GM19240 (cell line): ENCODE data around the gene WDR4.
"Not testable (repeated sequence)": the region's sequence is repeated elsewhere in the genome, so short reads cannot be mapped to it uniquely, and the experiment has no call there.

Experiments
- DNase-seq: peaks from one replicate; pipeline ENCODE4 v3.0.0; 2011; ENCODE audit warnings: low spot score; ENCODE audit not compliant: insufficient read length

WDR4 gene

GRCh38 chr21:42815217-42815616 lies 64.1 kb downstream of the WDR4 start:
- no peak for DNase-seq

GRCh38 chr21:42812528-42813241 lies 66.7 kb downstream of the WDR4 start:
- DNase-seq: not testable (repeated sequence)

GRCh38 chr21:42811960-42812359 lies 67.4 kb downstream of the WDR4 start:
- DNase-seq: no peak

GRCh38 chr21:42809577-42810475 lies 69.5 kb downstream of the WDR4 start:
- no peak for DNase-seq

- no peak for DNase-seq
Observed at GRCh38 chr21:42809171-42809570, 70.2 kb downstream of the WDR4 start.

GRCh38 chr21:42807938-42808613 lies 71.3 kb downstream of the WDR4 start:
- no peak for DNase-seq

- not testable (repeated sequence) for DNase-seq
Observed at GRCh38 chr21:42807293-42807895, 71.9 kb downstream of the WDR4 start.

GRCh38 chr21:42806509-42807140 lies 72.7 kb downstream of the WDR4 start:
- no peak for DNase-seq

- DNase-seq: not testable (repeated sequence)
Observed at GRCh38 chr21:42801616-42802015, 77.7 kb downstream of the WDR4 start.

- no peak for DNase-seq
Observed at GRCh38 chr21:42799948-42800347, 79.4 kb downstream of the WDR4 start.

- no peak for DNase-seq
Observed at GRCh38 chr21:42799516-42799915, 79.8 kb downstream of the WDR4 start.
